Stimulated activated CD8-positive, alpha-beta memory T cell treated with anti-CD3 and anti-CD28 coated beads, Interleukin-2, amount 100 ng/mL, for 1 hour (primary cell): Measurements from ENCODE around the gene LRRC41.
"Not testable (repeated sequence)": the region's sequence is repeated elsewhere in the genome, so short reads cannot be mapped to it uniquely, and the experiment has no call there.

Experiments
- DNase-seq, 2 donors: peaks; one replicate each; pipeline ENCODE4 v3.0.0-alpha.2; 2020; ENCODE audit warnings: low read depth in 2 of 2

LRRC41 gene

DNA sequence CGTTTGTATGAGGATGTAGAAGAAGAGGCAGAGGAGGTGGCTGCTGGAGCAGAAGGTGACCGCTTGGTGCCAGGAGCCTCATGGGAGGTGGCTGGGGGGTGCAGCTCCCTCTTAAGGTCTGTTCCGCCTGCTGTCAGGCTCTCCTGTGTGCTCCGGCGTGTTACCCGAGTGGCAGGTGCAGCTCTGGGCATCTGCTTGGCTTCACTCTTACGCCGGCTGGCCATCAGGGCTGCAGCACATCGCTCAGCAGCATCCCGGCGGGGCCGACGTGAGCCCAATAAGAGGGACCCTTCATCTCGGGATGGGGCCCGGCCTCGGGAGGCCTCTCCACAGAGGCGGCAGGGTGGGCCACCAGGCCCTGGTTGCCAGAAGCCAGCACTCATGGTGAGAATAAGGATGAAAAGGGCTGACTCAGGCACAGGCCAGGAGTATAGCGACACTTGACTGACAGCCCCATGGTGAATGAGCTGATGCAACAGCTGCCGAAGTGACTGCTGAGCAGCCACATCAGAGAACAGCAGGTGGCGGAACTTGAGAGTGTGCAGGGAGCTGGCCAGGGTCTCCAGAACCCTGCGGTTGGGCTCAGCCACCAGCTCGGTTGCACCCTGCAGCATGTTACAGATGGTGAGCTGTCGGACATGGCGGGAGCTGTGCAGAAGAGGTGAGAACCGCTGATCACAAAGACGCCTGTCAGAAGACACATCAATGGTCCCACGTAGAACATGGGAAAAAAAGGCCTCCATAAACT, 17.5 kb downstream of the LRRC41 start:
- DNase-seq, result no peak

DNA sequence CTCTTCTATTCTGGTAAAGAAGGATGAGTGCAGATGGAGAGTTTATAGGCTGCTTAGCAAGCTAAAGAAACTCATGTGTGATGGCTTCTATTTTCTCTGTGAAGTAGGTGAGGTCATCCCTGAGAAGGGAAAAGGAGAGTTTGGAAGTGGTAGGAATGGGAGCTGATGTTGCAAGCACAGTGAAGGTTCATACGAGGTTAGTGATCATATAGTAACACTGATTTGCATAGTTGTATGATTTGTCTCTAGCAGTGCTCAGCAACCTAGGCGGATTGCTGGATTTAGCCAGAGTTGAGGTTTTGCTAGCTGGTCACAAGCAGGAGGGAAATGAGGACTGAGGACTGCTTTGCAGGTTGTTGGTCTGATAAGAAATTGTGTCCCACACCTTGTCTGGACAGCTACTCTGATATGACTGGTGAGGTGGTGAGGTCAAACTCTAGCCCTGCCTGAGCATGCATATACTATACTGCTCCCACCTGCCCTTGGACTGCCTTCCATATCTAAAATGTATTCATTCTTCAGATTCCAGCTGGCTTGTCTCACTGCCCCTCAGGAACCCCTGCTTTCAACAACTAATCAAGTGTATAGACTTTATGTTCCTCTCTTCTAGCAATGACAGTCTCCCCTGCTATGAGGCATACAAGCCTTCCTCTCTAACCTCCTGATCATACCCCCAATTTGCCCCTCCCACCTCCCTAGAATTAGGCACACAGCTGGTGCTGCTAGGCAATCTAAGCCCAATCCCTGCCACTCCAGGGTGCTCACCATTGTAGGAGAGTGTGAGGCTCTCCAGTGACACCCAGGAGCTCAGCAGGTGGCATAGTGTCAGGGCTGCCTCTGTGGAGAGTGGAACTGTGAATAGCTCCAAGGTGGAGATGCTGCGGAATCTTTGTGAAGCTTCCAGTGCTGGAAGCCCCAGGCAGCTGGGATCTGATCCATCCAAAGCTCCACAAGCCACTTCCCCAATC, 18.5 kb downstream of the LRRC41 start:
- DNase-seq, result no peak

DNA sequence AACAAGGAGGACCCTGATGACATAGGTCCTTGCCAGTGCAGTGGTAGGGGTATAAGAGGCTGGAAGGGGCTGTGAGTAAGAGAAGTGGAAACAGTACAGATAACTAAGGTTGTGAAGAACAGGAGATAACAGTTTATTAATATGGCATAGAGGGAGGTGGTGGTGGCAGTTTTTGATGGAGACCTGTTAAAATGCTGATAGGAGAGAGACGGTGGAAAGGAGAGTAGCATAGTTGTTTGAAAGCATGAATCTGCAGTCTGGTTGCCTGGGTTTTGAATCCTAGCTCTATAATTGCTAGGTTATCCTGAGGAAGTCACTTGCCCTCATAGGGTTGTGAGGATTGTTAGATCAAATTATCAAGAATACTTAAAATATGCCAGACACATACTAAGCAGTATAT, 19.4 kb downstream of the LRRC41 start:
- no peak for DNase-seq

DNA sequence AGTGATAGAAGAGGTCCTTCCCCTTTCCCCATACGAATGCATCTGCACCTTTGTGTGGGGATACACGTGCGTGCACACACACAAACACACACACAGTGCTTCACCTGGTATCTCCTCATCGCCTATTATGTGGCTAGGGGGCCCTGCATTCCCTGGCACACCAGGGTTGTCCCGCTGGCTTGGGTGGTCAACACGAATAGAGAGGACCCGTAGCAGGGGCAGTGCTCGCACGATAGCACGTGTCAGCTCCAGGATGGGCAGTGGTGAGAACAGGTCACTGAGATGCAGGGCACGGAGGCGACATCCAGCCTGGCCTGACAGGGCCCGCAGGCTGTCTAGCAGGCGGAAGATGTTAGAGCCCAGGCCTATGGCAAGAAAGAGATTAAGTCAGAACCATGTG, 22.4 kb downstream of the LRRC41 start:
- DNase-seq, result no peak

DNA sequence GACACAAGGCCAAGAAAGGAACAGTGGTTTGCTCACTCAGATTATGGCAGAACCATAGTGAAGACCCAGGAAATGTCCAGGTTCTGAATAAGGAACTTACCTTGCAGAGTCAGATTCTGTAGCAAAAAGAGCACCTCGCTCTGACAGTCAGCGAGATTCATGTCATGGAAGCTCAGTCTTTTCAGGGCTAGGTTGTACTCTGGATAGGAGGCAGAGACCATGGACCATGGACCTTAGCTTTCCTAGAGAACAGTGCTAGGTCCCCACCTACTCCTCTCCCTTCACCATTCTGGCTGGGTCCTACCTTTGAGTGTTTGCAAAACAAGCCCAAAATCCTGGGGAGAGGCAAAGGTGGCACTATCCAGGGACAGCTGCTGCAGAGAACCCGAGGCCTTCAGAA, 23.3 kb downstream of the LRRC41 start:
- no peak for DNase-seq

DNA sequence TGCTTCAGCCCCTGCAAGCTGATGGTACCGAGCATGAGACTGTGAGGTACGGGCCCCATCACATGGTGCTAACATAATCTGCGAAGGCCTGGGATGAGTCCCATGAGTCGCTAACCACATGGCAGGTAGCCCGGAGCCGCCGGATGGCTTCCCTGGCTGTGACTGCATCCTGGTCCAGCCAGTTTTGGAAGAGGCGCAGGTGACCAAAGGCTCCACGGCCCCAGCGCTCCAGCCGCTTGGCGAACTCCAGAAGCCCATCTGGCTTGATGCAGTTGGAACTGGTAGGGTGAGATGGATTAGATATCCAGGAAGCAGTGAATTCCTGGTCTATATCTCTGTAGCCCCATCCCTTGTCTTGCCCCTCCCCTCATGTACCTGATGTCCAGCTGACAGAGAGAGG, 24.6 kb downstream of the LRRC41 start:
- no peak for DNase-seq

DNA sequence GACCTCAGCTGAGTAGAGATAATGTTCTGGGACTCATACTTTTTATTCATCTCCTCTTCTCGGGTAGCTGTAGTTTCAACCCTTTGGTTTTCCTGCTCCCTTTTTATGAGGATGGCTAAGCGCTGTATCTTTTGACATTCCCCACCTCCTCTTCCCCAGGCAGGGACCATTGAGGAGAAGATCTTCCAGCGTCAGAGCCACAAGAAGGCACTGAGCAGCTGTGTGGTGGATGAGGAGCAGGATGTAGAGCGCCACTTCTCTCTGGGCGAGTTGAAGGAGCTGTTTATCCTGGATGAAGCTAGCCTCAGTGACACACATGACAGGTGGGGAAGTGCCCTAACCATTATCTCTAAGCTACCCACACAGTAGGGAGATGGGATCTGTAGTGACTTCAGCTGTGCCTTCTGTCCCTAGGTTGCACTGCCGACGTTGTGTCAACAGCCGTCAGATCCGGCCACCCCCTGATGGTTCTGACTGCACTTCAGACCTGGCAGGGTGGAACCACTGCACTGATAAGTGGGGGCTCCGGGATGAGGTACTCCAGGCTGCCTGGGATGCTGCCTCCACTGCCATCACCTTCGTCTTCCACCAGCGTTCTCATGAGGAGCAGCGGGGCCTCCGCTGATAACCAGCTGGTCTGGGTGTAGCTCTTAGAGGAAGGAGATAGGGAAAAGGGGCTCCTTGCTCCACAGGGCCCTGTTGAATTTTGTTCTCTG, 25.6 kb downstream of the LRRC41 start:
- DNase-seq, result no peak

DNA sequence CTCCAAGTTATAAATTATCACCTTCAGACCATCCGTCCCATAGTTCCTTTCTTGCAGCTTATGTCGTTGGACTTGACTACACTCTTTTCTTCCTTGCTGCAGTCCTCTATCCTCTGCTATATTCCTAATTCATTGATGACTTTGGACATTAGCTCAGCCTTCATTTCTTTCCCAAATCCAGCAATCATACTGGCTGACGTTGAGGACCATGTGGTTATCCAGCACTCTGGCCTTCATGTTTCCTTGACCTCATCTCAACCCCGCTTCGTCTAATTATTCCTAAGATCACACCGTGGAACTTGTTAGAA, 28.4 kb downstream of the LRRC41 start:
- no peak for DNase-seq

DNA sequence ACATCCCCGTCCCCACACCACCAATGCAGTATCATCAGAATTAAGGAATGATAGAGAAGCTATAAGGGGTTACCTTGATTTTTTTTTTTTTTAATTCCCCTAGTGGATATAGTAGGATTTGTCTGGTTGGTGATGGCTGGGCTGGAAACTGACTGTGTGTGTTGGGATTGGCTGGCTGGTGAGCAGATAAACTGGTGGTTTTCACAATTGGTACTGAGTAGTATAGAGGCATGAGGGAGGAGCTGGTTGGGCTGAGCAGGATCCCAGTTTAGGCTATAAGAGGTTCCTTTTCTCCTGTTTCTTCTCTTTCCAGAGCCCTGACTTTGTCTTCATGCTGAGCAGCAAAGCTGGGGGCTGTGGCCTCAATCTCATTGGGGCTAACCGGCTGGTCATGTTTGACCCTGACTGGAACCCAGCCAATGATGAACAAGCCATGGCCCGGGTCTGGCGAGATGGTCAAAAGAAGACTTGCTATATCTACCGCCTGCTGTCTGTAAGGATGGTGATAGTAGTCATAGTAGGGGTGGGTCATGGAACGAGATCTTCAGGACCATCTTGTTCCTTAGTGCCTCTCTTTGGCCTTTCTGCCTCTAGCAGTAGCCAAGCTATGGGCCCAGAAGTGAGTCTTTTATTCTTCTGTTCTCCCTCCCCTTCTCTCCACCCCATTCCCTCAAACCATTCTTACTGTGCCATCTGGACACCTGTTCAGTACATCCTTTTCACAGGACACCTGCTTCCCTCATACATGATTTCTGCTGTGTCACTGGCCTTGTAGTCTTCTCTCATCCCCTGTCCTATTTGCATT, 29.0 kb downstream of the LRRC41 start:
- DNase-seq, result no peak

DNA sequence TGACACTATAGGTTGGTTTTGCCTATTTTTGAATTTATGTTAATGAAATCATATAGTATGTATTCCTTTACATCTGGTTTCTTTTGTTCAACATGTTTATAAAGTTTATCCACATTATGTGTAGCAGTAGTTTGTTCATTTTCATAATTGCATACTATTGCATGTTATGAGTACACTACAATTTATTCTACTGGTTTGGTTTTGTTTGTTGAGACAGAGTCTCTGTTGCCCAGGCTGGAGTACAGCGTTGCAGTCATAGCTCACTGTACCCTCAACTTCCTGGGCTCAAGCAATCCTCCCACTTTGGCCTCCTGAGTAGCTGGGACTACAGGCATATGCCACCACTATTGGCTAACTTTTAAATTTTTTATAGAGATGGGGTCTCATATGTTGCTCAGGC, 34.8 kb downstream of the LRRC41 start:
- no peak for DNase-seq

DNA sequence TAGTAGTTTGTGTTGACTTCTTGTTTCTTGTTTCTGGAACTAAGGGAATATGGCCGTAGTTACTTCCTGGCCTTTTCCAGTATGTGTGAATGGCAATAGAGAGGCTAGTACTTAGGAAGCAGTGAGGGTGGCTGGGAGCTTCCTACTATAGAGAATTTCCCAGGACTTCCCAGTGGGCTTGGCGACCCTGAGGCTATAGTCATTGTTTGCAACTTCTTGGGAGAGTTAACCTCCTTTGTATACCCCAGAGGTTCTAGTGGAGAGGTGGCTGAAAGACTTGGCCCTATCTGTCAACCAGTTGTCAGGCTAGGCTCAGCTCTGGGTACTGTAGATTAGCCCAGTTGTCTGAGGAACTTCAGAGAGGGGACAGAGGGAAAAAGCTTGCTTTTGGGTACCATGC, 40.3 kb downstream of the LRRC41 start:
- no peak for DNase-seq

DNA sequence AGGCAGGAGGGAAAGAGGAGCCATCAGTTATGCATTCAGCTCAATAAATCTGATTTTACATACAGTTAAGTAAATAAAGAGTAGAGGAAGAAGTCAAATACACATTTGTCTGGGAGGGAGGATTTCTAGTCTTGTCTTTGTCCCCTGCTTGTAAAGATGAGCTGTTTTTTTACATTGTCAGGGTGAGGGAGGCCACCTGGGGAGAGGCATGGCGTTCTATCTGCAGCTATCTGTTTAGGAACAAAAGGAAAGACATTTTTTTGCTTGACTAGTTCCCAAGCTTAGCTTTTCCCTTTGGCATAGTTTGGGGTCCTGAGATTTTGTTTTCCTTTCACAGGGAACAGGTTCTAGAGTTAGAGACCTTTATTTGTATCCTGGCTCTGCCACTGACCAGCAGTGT, 40.9 kb downstream of the LRRC41 start:
- DNase-seq, result no peak

DNA sequence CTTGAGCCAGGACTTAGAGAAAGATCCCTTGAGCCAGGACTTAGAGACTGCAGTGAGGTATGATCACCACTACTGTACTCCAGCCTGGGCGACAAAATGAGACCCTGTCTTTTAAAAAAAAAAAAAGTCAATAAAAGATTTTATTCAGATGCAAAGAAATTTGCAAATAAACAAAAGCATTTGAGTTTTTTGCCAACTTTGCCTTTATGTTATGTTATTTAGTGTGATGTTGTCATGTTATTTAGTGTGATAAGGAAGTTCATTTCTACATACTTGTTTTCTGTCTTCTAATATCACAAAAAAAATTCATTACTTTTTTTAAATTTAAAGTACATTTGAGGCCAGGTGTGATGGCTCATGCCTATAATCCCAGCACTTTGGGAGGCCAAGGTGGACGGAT, 46.9 kb downstream of the LRRC41 start:
- no peak for DNase-seq

DNA sequence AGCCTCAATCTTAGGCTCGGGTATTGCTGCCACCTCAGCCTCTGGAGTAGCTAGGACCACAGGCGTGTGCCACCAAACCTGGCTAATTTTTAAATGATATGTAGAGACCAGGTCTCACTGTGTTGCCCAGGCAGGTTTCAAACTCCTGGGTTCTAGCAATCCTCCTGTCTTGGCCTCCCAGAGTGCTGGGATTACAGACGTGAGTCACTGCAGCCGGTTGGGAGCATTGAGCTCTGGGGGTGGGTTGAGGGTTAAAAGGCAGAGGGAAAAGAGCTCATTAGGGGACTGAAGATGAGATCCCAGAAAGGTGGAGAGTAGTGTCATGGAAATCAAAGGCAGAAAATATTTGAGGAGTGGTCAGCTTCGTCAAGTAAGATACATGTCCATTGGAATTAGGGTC, 48.7 kb downstream of the LRRC41 start:
- no peak for DNase-seq

DNA sequence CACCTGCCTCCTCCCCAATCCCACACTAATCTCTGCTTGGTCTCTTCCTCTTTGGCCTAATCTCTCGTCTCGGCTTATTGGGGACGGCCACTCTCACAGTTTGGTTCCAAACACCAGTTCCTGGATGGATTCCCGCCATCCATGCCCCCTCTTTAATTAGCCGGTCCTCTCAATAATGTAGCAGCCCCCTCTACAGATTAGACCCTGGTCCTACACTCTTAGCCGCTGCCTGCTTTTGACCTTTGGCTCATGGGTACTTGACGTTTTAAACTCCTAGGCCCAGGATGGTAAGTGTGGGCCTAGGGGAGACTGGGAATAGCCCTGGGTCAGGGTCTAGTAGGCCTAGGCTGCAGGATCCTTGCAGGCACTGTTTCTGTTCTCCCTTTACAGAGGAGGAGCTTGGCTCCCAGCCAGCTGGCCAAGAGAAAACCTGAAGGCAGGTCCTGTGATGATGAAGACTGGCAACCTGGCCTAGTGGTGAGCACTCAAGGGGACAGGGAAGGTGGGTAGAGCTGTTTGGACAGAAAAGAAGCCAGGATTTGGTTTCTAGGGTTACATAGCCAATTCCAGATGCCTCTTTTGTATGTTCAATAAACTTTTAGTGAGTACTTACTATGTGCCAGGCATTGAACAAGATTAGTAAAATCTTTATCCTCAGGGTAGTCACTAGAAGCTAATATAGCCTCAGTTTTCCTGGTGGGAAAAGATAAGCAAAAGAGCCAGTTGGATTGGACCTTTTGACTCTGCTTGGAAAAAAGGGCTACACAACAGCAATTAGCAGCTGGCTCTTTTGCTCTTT, 55.1 kb downstream of the LRRC41 start:
- no peak for DNase-seq

DNA sequence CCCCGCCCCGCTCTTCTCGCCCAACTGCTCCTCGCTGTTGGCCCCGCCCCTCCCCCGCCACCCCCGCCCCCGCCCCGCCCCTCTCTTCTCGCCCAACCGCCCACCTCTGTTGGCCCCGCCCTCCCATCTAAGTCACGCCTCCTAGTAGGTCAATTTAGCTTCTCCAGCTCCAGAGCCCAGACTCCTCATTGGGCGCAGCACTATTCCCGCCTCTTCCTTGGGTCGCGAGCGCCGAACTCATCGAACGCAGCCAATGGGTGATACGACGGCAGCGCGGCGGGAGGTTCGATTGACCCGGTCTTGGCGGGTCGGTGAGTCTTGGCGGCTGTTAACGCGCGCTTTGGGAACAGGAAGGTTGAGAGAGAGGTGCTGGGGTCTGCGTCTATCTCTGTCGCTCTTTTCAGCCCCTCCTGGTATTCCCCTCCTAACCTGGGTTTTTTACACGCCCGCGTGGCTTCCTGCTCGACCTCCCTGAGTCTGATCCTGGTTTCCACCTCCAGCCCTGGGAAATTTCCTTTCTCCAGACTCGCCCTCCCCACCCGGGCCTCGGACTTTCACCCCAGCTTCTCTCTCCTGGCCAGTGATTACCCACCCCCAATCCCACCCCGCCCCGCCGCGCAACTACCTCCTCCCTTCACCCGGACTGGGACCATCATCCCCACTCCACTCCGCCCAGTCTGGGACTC, 55.8 kb downstream of the LRRC41 start, which contains the start of gene RAD54L:
Gene RAD54L, plus strand, starts transcription at position 328 of the 686 bp plus-strand sequence. CDS start 643 bp downstream, outside the sequence.
- DNase-seq, result peak; percentile 85 to 88

DNA sequence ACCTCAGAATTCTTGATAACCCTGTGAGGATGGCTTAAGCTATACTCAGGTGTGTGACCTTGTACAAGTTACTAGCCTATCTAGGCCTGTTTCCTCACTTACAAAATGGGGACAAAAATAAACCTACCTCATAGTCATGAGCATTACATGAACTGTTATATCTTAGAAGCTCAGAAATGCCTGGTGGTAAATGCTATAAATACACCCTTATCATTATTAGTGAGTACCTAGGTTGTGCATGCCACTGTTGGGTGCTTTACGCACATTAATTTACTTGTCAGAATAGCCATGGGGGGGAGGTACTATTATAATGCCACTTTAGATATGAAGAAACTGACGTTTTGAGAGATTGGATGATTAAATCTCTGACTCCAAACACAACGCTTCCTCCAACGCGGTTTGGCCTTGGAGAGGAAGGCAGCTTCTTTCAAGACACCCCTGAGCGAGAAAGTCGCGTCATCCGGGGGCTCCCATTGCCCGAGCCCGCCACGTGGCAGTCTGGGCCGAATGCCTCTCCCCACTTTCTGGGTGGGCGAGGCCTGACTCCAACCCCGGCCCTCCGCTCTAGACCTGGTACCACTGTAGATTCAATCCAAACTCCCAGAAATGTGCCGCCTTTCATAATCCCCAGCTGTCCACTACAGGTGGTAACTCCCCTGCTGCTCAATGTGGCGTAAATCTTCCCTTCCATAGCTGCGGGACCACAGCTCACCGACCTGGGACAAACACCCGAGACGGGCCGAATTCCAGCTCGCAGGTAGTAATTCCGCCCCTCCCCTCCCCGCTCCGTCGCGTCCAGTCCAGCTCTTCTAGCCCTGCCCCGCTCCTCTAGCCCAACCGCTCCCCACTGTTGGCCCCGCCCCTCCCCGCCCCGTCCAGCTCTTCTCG, 56.6 kb downstream of the LRRC41 start:
- peak; percentile 12 to 18 for DNase-seq

DNA sequence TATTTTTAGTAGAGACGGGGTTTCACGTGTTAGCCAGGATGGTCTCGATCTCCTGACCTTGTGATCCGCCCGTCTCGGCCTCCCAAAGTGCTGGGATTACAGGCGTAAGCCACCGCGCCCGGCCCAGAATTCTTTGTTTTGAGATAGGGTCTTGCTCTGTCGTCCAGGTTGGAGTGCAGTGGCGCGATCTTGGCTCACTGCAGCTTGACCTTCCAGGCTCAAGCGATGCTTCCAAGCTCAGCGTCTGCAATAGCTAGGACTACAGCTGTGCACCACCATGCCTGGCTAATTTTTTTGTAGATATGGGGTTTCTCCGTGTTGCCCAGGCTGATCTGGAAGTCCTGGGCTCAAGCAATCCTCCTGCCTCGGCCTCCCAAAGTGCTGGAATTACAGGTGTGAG, 57.3 kb downstream of the LRRC41 start:
- not testable (repeated sequence) for DNase-seq
